ENCODE data around the gene TMEM62. TPM values are rescaled to one million over a fixed set of nuclear protein-coding genes. Genes with fewer than 3 reads are reported as not detected.

Gene TMEM62
- total RNA-seq, 4 donors from 2014 or later = 16.6 to 32.9 (median 21.0) TPM

DNA sequence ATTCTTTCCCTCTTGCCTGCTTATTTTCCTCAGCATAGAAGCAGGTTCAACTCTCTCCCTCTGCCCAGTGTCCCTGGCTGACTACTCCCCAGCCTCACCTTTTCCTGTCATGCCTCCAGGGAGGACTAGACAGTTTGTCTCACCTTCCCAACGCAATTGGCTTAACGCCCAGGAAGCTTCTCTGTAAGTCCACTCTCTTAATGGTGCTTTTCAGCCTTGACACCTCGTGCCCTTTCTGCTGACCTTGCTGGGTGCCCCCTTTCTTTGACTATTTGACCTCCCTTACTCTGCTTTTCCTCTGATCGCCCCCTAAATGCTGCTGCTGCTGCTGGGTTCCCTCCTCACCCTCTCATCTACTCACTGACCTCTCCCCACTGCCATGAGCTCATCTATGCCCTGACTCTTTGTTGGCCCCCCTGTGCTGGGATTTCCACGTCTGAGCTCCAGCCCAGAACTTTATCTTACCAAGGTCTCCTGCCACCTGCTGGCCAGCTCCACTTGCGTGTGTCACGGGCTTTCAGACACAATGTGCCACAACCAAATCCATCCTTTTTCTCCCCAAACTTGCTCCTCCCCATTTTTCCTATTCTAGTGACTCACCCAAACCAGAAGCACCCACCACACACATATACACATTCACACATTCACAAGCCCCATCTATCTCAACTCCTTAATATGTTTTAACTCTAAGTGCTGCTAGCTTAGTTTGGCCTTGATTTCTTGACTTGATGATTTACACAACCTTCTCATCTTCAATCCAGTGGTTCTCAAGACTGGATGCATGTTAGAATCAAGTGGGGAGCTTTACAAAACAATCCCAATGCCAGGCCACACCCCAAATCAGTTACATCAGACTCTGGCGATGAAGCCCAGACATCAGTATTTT lies 70.9 kb downstream of the TMEM62 start:
- DNase-seq (ENCODE audit: low spot score) (no peak), ATAC-seq (ENCODE audit: low FRiP score) (peak; percentile 68)
- TF ChIP-seq, protein P1, sequence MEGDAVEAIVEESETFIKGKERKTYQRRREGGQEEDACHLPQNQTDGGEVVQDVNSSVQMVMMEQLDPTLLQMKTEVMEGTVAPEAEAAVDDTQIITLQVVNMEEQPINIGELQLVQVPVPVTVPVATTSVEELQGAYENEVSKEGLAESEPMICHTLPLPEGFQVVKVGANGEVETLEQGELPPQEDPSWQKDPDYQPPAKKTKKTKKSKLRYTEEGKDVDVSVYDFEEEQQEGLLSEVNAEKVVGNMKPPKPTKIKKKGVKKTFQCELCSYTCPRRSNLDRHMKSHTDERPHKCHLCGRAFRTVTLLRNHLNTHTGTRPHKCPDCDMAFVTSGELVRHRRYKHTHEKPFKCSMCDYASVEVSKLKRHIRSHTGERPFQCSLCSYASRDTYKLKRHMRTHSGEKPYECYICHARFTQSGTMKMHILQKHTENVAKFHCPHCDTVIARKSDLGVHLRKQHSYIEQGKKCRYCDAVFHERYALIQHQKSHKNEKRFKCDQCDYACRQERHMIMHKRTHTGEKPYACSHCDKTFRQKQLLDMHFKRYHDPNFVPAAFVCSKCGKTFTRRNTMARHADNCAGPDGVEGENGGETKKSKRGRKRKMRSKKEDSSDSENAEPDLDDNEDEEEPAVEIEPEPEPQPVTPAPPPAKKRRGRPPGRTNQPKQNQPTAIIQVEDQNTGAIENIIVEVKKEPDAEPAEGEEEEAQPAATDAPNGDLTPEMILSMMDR (IDR thresholded peaks at IDR 0.05) = no peak

DNA sequence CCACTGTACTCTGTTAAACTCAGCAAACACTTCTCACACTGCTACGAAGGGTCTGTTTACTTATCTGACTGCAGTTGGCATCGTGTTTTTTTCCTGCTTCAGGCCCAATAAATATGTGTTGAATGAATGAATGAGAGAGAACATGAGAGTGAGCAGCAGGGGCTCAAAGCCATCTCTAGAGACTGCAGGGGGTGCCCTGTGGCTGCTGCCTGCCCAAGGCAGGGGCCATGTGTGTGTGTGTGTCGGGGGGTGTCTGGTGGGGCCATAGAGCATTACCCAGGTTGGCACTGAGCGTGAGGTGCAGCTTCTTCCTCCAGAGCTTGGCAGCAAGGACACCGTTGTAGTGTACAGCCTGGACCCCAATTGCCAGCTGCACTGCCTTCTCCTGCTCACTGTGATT lies 72.7 kb downstream of the TMEM62 start:
- TF ChIP-seq, protein P1 (IDR thresholded peaks at IDR 0.05) = no peak
- ATAC-seq (ENCODE audit: low FRiP score) (no peak), DNase-seq (ENCODE audit: low spot score) (no peak)

DNA sequence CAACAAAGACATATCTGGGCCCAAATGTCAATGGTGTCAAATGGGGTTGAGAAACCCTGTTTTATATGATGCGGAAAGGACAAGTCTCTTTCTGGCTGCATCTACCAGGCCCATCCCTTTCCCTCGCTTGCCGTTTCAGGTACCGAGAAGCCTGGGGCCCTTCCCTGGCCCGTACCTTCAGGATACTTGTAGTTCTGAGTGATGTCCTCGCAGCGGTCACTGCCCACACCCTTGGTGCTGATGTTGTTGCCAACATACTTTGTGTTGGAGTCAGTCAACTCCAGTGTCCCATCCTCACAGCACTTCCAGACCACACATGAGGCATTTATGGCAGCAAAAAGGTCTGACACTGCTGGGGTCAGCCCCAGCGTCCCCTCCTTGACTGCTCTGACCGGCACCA lies 73.6 kb downstream of the TMEM62 start:
- no peak for DNase-seq (ENCODE audit: low spot score)
- no peak for ATAC-seq (ENCODE audit: low FRiP score)
- TF ChIP-seq, protein P1 (IDR thresholded peaks at IDR 0.05) = no peak

DNA sequence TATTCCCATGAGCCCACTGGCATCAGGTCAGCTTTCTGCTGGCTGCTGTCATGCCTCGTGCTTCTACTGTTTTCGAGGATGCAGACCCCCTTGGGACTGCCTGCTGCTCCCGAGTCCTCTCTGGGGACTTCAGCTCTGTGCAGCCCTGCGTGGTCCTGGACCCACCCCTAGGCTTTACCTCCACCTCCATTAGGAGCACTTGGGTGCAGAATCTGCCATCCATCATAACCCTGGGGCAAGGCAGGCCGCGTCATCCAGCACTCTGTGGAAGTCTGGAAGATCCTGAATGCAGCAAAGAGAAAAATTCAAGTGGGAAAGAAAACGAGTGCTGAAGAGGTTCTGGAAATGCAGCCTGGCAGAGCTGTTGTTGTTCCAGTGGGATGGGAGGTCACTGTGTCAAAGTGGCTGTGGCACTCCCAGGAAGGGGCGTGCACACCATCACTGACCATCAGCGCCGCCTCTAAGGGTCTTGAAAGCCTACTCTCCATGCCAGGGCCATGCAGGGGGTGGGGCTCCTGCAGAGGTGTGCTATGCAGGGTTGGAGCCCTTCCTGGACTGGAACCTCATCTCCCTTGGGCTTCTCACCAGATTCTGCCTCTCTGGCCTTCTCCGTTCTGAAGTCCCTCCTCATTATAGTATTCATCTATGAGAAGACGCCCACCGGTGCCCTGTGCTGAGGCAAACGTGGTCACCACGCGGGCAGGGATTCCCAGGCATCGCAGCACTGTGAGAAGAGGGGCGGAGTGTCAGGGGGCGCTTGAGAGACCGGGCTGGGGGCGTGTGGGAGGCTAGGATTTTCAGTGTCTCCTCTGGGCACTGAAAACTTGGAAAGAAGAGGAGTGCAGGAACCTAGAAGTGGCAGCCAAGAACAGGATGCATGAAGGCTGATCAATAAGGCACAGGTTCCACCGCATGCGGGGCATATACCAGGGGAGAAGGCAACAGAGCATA lies 74.9 kb downstream of the TMEM62 start:
- ATAC-seq (ENCODE audit: low FRiP score) = no peak
- TF ChIP-seq, protein P1 (IDR thresholded peaks at IDR 0.05) = no peak

DNA sequence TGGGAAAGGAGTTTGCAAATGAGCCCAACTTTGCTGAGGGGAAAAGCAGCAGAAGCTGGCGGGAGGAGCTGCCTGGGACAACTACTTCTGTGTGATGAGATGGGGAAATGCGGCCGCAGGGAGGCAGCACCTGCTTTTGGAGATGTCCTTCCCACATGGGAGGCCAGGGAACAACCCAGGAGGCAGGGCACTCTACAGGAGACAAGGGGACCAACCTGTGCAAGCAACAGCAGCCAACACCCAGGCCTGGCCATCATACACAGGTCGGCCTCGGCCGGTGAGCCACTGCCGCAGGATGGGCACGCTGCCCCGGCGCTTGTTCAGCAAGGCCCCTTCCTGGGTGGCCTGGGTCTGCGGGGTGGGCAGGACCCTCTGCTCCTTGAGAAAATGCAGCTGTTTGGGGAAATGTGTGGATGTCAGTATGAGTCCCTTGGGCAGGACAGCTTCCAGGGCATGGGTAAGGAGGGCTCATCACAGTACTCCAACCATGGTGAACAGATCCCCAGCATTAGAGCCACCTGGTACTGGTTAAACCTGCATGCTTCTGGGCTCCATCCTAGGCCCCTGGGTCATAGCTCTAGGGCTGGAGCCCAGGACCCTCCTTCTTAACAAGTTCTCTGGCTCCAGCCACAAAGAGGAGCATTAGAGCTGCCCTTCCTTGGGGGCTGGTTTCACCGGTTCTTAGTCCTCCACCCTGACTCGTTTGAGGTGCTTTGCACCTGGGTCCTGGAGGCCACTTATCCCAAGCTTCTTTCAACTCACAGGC lies 75.9 kb downstream of the TMEM62 start:
- TF ChIP-seq, protein P1 (IDR thresholded peaks at IDR 0.05) = no peak
- DNase-seq (ENCODE audit: low spot score) (no peak), ATAC-seq (ENCODE audit: low FRiP score) (no peak)

More for the DNA sequence above, 74.9 kb downstream of the TMEM62 start:
- no peak for DNase-seq (ENCODE audit: low spot score)

DNA sequence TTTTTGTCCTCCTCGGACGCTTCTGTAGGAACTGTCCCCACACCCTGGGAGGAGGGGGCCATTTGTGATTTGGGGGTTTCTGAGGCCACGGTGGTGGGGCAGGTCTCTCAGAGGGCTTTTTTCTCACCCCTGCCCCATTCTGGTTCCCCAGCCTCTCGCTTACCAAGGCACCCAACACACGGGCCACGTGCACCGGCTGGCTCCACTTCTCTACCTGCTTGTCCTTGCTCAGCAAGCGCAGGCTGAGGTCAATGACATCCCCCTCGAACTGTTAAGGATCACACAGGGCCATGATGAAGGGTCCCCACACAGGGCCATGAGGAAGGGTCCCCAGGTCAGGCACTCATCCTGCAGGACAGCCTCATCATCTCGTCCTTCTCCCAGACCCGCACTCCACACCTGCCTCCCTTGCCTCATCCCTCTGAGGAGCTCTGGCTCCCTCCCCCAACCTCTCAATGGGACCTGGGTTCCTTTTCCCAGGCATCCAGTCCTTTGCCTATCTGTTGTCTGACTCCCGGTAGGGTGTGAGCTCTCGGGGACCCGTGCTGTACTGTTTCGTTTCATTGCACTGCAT lies 76.9 kb downstream of the TMEM62 start:
- ATAC-seq (ENCODE audit: low FRiP score) (no peak), DNase-seq (ENCODE audit: low spot score) (no peak)

More for the DNA sequence above, 76.9 kb downstream of the TMEM62 start:
- TF ChIP-seq, protein P1 (IDR thresholded peaks at IDR 0.05) = no peak

Data from omental fat pad (tissue), 4 donors.